GM12878 (cell line): ENCODE measurements around the gene B3GALT4. TPM values are rescaled to one million over a fixed set of nuclear protein-coding genes. Genes with fewer than 3 reads are reported as not detected.
A peak's percentile ranks its signal among the peaks of the same experiment; 100 is the strongest.

ENCODE experiments used
- ATAC-seq: fragments of 200-7000 bp; cut with Tn5 transposase; 3 replicates; pipeline ENCODE4 v1.9.1; 2020; ENCODE audit warnings: mild to moderate bottlenecking, moderate library complexity
- BruUV-seq: library from RNA; stranded (reverse); fragments of 400-500 nt; replicated peaks from 2 replicates; lab custom pipeline; 2021; lab: Mats Ljungman, UMichigan
- CTCF ChIA-PET: fragments of 300-600 bp; sonication (Branson Sonifier 250); formaldehyde crosslinking; extraction: SDS; loops from one replicate; lab custom pipeline; 2021; ENCODE audit warnings: inconsistent platforms; lab: Yijun Ruan, JAX
- POLR2A ChIA-PET: fragments of 350-600 bp; formaldehyde crosslinking; extraction: SDS; loops from one replicate; lab custom pipeline; 2021; ENCODE audit warnings: inconsistent platforms; lab: Charles Lee
- RAD21 ChIA-PET: fragments of 300-600 bp; sonication (Branson Sonifier 250); formaldehyde crosslinking; loops from one replicate; lab custom pipeline; 2023; ENCODE audit warnings: antibody characterized with exemption; ENCODE audit not compliant: unreplicated experiment; lab: Charles Lee
- SMC1A ChIA-PET: fragments of 300-600 bp; sonication (Branson Sonifier 250); formaldehyde crosslinking; loops from one replicate; lab custom pipeline; 2023; ENCODE audit not compliant: unreplicated experiment, uncharacterized antibody; lab: Charles Lee
- DNase-seq: peaks from one replicate; pipeline ENCODE4 v3.0.0-alpha.2; 2011; ENCODE audit warnings: low read depth, low spot score
- FAIRE-seq: peaks from 3 replicates; lab custom pipeline; 2011; peaks lifted over from hg19 to GRCh38; lab: Jason Lieb, UNC
- H2AFZ ChIP-seq: 2 replicates; pipeline ENCODE4 v1.6.0; 2011; ENCODE audit warnings: low read depth, low read length, control low read depth; ENCODE audit not compliant: control insufficient read depth
- H3K27ac ChIP-seq: 2 replicates; pipeline ENCODE4 v1.5.1; 2011; ENCODE audit warnings: control low read depth; ENCODE audit not compliant: control insufficient read depth, insufficient read depth
- H3K27me3 ChIP-seq, 2 experiments: replicated peaks in 1 of 2; 2 replicates each; pipeline versions ENCODE4 v1.6.0 to v1.6.1; 2011; ENCODE audit warnings: low read length in 1 of 2; ENCODE audit not compliant: control insufficient read depth in 2 of 2, insufficient read depth in 2 of 2
- H3K36me3 ChIP-seq, 2 experiments: 2 replicates each; pipeline ENCODE4 v1.5.1; 2011; ENCODE audit warnings: low read length in 1 of 2; ENCODE audit not compliant: control insufficient read depth in 2 of 2, insufficient read depth in 2 of 2
- H3K4me1 ChIP-seq: 2 replicates; pipeline ENCODE4 v1.6.1; 2011; ENCODE audit warnings: mild to moderate bottlenecking, low read length, moderate library complexity, mixed read lengths; ENCODE audit not compliant: control insufficient read depth, insufficient read depth
- H3K4me2 ChIP-seq: 2 replicates; pipeline ENCODE4 v1.6.0; 2011; ENCODE audit warnings: control low read depth; ENCODE audit not compliant: control insufficient read depth, insufficient read depth
- H3K4me3 ChIP-seq: fragments of 200-600 bp; sonication (generic); 2 replicates; pipeline ENCODE4 v1.5.1; 2016
- H3K79me2 ChIP-seq: 2 replicates; pipeline ENCODE4 v1.6.0; 2011; ENCODE audit warnings: low read length; ENCODE audit not compliant: control insufficient read depth, insufficient read depth
- H3K9ac ChIP-seq: 2 replicates; pipeline ENCODE4 v1.8.0; 2011; ENCODE audit warnings: low read length, control low read depth, mixed read lengths; ENCODE audit not compliant: control insufficient read depth, insufficient read depth
- H3K9me3 ChIP-seq: replicated peaks from 3 replicates; pipeline ENCODE4 v1.5.1; 2011; ENCODE audit warnings: mild to moderate bottlenecking, low read length; ENCODE audit not compliant: control insufficient read depth, insufficient read depth
- H4K20me1 ChIP-seq: 2 replicates; pipeline ENCODE4 v1.6.0; 2011; ENCODE audit not compliant: control insufficient read depth, insufficient read depth
- BHLHE40 ChIP-seq, 2 experiments: fragments of 450-650 bp in 1 of 2; IDR thresholded peaks; 2 replicates each; pipeline ENCODE4 v1.6.1; 2011 to 2017; ENCODE audit warnings: low read depth in 2 of 2, borderline replicate concordance in 1 of 2, improper control_type of control experiment in 1 of 2, low read length in 1 of 2, mild to moderate bottlenecking in 1 of 2
- CUX1 ChIP-seq: IDR thresholded peaks from 2 replicates; pipeline ENCODE4 v1.6.1; 2012; ENCODE audit warnings: improper control_type of control experiment, low read depth, low read length; ENCODE audit not compliant: insufficient replicate concordance
- DPF2 ChIP-seq: fragments of 450-650 bp; IDR thresholded peaks from 2 replicates; pipeline ENCODE4 v1.6.1; 2017; ENCODE audit warnings: mild to moderate bottlenecking
- EP300 ChIP-seq, 2 experiments: fragments of 150-350 bp in 1 of 2; IDR thresholded peaks; 2 replicates each; pipeline ENCODE4 v1.6.1; 2011 to 2012; ENCODE audit warnings: low read depth in 2 of 2, low read length in 2 of 2, borderline replicate concordance in 1 of 2, improper control_type of control experiment in 1 of 2, inconsistent platforms in 1 of 2; ENCODE audit not compliant: control insufficient read depth in 1 of 2
- ESRRA ChIP-seq: IDR thresholded peaks from 2 replicates; pipeline ENCODE4 v1.6.1; 2012; ENCODE audit warnings: mild to moderate bottlenecking, low read length, improper control_type of control experiment
- IKZF1 ChIP-seq: fragments of 450-650 bp; conservative IDR thresholded peaks from 2 replicates; pipeline ENCODE4 v1.6.1; 2017; ENCODE audit warnings: antibody characterized with exemption, mild to moderate bottlenecking
- IKZF2 ChIP-seq, 2 experiments: fragments of 450-650 bp; IDR thresholded peaks; 2 replicates each; pipeline ENCODE4 v1.6.1; 2017; ENCODE audit warnings: mild to moderate bottlenecking in 2 of 2, moderate library complexity in 2 of 2
- IRF4 ChIP-seq: IDR thresholded peaks from 2 replicates; pipeline ENCODE4 v1.6.1; 2011; ENCODE audit warnings: low read depth, low read length
- PAX5 ChIP-seq: IDR thresholded peaks from 2 replicates; pipeline ENCODE4 v1.6.1; 2011; ENCODE audit warnings: low read depth, low read length, borderline replicate concordance
- POU2F2 ChIP-seq: IDR thresholded peaks from 3 replicates; pipeline ENCODE4 v1.6.1; 2011; ENCODE audit warnings: low read depth, mild to moderate bottlenecking, low read length, borderline replicate concordance
- RAD51 ChIP-seq: fragments of 450-650 bp; IDR thresholded peaks from 2 replicates; pipeline ENCODE4 v1.6.1; 2016; ENCODE audit warnings: moderate library complexity, mild to moderate bottlenecking, inconsistent platforms
- SPI1 ChIP-seq: IDR thresholded peaks from 2 replicates; pipeline ENCODE4 v1.6.1; 2011; ENCODE audit warnings: low read depth, mild to moderate bottlenecking, low read length, moderate library complexity, borderline replicate concordance; ENCODE audit not compliant: insufficient read depth
- USF1 ChIP-seq: IDR thresholded peaks from 2 replicates; pipeline ENCODE4 v1.6.1; 2011; ENCODE audit warnings: borderline replicate concordance, low read depth, mild to moderate bottlenecking, moderate library complexity, mixed read lengths, low read length; ENCODE audit not compliant: insufficient read depth; ENCODE audit errors: extremely low read length
- YY1 ChIP-seq: IDR thresholded peaks from 2 replicates; pipeline ENCODE4 v1.6.1; 2011; ENCODE audit warnings: low read depth, mild to moderate bottlenecking, low read length
- WGBS: methylation state at CpG from one replicate; pipeline ENCODE4 v1.1.6; 2016; ENCODE audit warnings: low lambda C conversion rate; ENCODE audit not compliant: insufficient replicate concordance, insufficient coverage; ENCODE audit errors: missing lambda C conversion rate; 5-methylcytosine and 5-hydroxymethylcytosine counted together
- in situ Hi-C: fragments of 300-500 bp; cut with MboI; formaldehyde crosslinking; loops from 9 replicates; pipeline ENCODE4 v1.14.3; 2018; ENCODE audit warnings: mixed read lengths
- intact Hi-C: fragments of 100-400 bp; cut with micrococcal nuclease; formaldehyde crosslinking; loops from one replicate; pipeline ENCODE4 v1.14.2; 2022; ENCODE audit not compliant: unreplicated experiment
- polyA plus RNA-seq, 11 experiments: library from polyadenylated mRNA; depleted of rRNA in 4 of 11; unstranded in 6 of 11; stranded (reverse) in 5 of 11; fragments of >200 nt; fragmentation: Nextera tagmentation in 4 of 11; fragmentation: Illumina TruSeq in 1 of 11; extraction: Ambion mirVana in 4 of 11; extraction: Trizol in 1 of 11; gene quantifications; 1 replicate in 1 of 11; 2 replicates in 10 of 11; pipeline versions ENCODE4 v1.2.1 to v1.2.3, GENCODE V29; 2011 to 2016; ENCODE audit warnings: inconsistent platforms in 2 of 11, missing spikeins in 2 of 11, low read depth in 1 of 11
- total RNA-seq, 4 experiments: library from RNA; depleted of rRNA in 3 of 4; stranded (reverse); fragments of >200 nt in 3 of 4; fragmentation: Illumina TruSeq in 1 of 4; extraction: Trizol in 1 of 4; gene quantifications; 2 replicates each; pipeline versions ENCODE4 v1.2.1 to v1.2.3, GENCODE V29; 2013 to 2021
- TF ChIP-seq, protein P1 (sequence below): fragments of 450-650 bp; IDR thresholded peaks from 2 replicates; pipeline ENCODE4 v1.6.1; 2016; ENCODE audit warnings: mild to moderate bottlenecking

Gene B3GALT4
- total and polyA plus RNA-seq, 10 of the 15 experiments (the other 5 are each of a cell fraction or from before 2014, with no cell fraction given), result 0.27 to 8.2 (median 2.6) TPM

DNA sequence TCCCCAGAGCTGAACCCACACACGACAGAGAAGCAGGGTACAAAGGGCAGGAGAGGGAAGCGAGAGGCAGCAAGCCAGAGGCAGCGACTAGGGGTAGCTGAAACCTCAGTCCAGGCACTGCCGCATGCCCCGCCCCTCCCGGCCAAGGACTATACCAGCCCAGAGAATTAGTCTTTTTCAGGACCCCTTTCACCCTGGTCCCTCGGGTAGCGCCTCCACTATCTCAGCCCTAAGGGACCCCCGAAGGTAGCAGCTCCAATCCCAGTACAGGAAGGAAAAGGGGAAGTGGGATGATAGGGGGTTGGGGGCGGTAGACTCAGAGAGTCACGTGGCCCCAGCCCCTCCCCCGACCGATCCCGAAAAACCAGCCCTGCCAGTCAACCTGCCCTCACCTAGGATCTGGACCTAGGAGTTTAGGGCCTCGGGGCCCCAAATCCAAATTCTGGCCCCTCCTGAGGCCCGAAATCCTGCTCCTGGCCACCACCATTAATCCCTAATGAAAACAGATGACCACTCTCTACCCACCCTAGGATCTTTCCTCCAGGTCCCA, 20.6 kb downstream of the B3GALT4 start:
- peaks cover 4% of the 10 kb centered on the region; the same call in 1 of the 2 replicates for H3K79me2 ChIP-seq
- 3% methylated on average over 16 of the region's 16 CpGs for WGBS
- peaks cover 11% of the 10 kb centered on the region for H3K4me1 ChIP-seq
- ChIA-PET SMC1A (interaction anchor here (0.6 to 2.1 kb wide), 6 partner anchors 8 to 21 kb away, joined by 3 to 13 read pairs (median 6); partner anchors contain the start of genes B3GALT4, PFDN6, TAPBP and WDR46), CTCF (interaction anchor here (1.1 to 4.5 kb wide), 2 partner anchors 20 to 26 kb away, joined by 4 to 30 read pairs; partner anchors contain the start of genes B3GALT4, RPS18 and VPS52), POLR2A (interaction anchor here (0.6 to 3.4 kb wide), 12 partner anchors 8 to 271 kb away, joined by 3 to 41 read pairs (median 3); partner anchors contain the start of genes B3GALT4, PFDN6, RPS18 and TAPBP), RAD21 (interaction anchor here (0.7 to 1.0 kb wide), 7 partner anchors 9 to 211 kb away, joined by 3 to 7 read pairs (median 3); partner anchors contain the start of genes B3GALT4, PFDN6, RPS18 and VPS52)
- H3K9me3 ChIP-seq, result no peaks in the 10 kb centered on the region
- intact Hi-C loops (no loop called here), in situ Hi-C loops (no loop called here)
- peak; percentile 30 for ATAC-seq
- no peak for FAIRE-seq
- no peaks in the 10 kb centered on the region for H3K27me3 ChIP-seq
- peak overlapping the region; percentile 100 for H3K4me3 ChIP-seq
- BruUV-seq, result no TSS peak
- H4K20me1 ChIP-seq, result no peaks in the 10 kb centered on the region
- H3K9ac ChIP-seq, result peak overlapping the region; percentile 18; the same call in 1 of the 2 replicates
- H2AFZ ChIP-seq, result peak overlapping the region; percentile 54
- no peak for DNase-seq
- peaks cover 0 to 10% of the 10 kb centered on the region in 2 experiments for H3K36me3 ChIP-seq
- no peak overlapping the region for H3K27ac ChIP-seq
- H3K4me2 ChIP-seq, result peak overlapping the region; percentile 93
- no peak for TF ChIP-seq POU2F2
- TF ChIP-seq SPI1, result peak; percentile 95
- TF ChIP-seq IKZF1, result peak; percentile 41; the same call in 1 of the 2 replicates
- TF ChIP-seq USF1, result peak; percentile 80
- TF ChIP-seq RAD51, result peak; percentile 92
- 0 out of 2 replicates have a peak, but pooled peaks have one; percentile 16 for TF ChIP-seq YY1
- 0 out of 2 replicates have a peak, but pooled peaks have one; percentile 23 for TF ChIP-seq PAX5
- TF ChIP-seq BHLHE40 (IDR thresholded peaks at IDR 0.05; ENCODE audit: borderline replicate concordance in 1 of 2, low read depth in 2 of 2, low read length in 1 of 2), result peak in 1 of 2 experiments; percentile 74; a peak in 1 of 4 replicates
- peak; percentile 66 for TF ChIP-seq IRF4
- TF ChIP-seq EP300 (IDR thresholded peaks at IDR 0.05; ENCODE audit: borderline replicate concordance in 1 of 2, control insufficient read depth in 1 of 2, low read depth in 2 of 2, low read length in 2 of 2), result 0 out of 4 replicates have a peak, but pooled peaks of 1 of the 2 experiments have one; percentile 11
- TF ChIP-seq, protein P1, sequence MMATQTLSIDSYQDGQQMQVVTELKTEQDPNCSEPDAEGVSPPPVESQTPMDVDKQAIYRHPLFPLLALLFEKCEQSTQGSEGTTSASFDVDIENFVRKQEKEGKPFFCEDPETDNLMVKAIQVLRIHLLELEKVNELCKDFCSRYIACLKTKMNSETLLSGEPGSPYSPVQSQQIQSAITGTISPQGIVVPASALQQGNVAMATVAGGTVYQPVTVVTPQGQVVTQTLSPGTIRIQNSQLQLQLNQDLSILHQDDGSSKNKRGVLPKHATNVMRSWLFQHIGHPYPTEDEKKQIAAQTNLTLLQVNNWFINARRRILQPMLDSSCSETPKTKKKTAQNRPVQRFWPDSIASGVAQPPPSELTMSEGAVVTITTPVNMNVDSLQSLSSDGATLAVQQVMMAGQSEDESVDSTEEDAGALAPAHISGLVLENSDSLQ, result peak; percentile 58; the same call in 1 of the 2 replicates
- TF ChIP-seq IKZF2 (IDR thresholded peaks at IDR 0.05), result peak; percentile 56 to 58; a peak in 3 of 4 replicates
- peak; percentile 77 for TF ChIP-seq DPF2
- no peak for TF ChIP-seq ESRRA
- no peak for TF ChIP-seq CUX1
